HepG2 (cell line): ENCODE results near the gene TRAF4. TPM values are rescaled to one million over a fixed set of nuclear protein-coding genes. Genes with fewer than 3 reads are reported as not detected.

ENCODE experiments used
- GABPB1 ChIP-seq: IDR thresholded peaks from 2 replicates; pipeline ENCODE4 v1.6.1; 2016; ENCODE audit warnings: mild to moderate bottlenecking, missing genetic modification reagents, moderate library complexity, missing compliant biosample characterization
- GATAD1 ChIP-seq: IDR thresholded peaks from 2 replicates; pipeline ENCODE4 v1.6.1; 2016; ENCODE audit warnings: missing genetic modification reagents, missing compliant biosample characterization
- KMT2A ChIP-seq: sonication (generic); formaldehyde crosslinking; IDR thresholded peaks from 2 replicates; pipeline ENCODE4 v1.4.0; 2020; ENCODE audit warnings: missing genetic modification reagents
- PRDM15 ChIP-seq: sonication (generic); formaldehyde crosslinking; IDR thresholded peaks from 2 replicates; pipeline ENCODE4 v1.4.0; 2020; ENCODE audit warnings: missing genetic modification reagents
- RAD51 ChIP-seq: fragments of 450-650 bp; IDR thresholded peaks from 2 replicates; pipeline ENCODE4 v1.6.1; 2016; ENCODE audit warnings: borderline replicate concordance
- REL ChIP-seq: sonication (generic); formaldehyde crosslinking; conservative IDR thresholded peaks from 2 replicates; pipeline ENCODE4 v1.8.0; 2022; ENCODE audit warnings: mild to moderate bottlenecking, missing genetic modification reagents, moderate library complexity
- SIN3A ChIP-seq: IDR thresholded peaks from 2 replicates; pipeline ENCODE4 v1.6.1; 2011; ENCODE audit warnings: low read depth, mild to moderate bottlenecking, control low read depth, low read length, borderline replicate concordance
- ZNF142 ChIP-seq: sonication (generic); formaldehyde crosslinking; IDR thresholded peaks from 2 replicates; pipeline ENCODE4 v1.4.0; 2020; ENCODE audit warnings: missing genetic modification reagents
- ZNF282 ChIP-seq: fragments of 450-650 bp; IDR thresholded peaks from 2 replicates; pipeline ENCODE4 v1.6.1; 2018; ENCODE audit not compliant: partially characterized antibody
- ZNF382 ChIP-seq: sonication (generic); formaldehyde crosslinking; IDR thresholded peaks from 2 replicates; pipeline ENCODE4 v1.5.0; 2020; ENCODE audit warnings: missing genetic modification reagents, mild to moderate bottlenecking, borderline replicate concordance
- ZNF512 ChIP-seq: sonication (generic); formaldehyde crosslinking; IDR thresholded peaks from 2 replicates; pipeline ENCODE4 v1.4.0; 2020; ENCODE audit warnings: mild to moderate bottlenecking, missing genetic modification reagents
- ZNF546 ChIP-seq: sonication (generic); formaldehyde crosslinking; conservative IDR thresholded peaks from 2 replicates; pipeline ENCODE4 v1.8.1; 2023; ENCODE audit warnings: mild to moderate bottlenecking, missing genetic modification reagents
- ZNF710 ChIP-seq: sonication (generic); formaldehyde crosslinking; IDR thresholded peaks from 2 replicates; pipeline ENCODE4 v1.5.0; 2020; ENCODE audit warnings: mild to moderate bottlenecking, missing genetic modification reagents, borderline replicate concordance
- ZNF766 ChIP-seq: sonication (generic); formaldehyde crosslinking; IDR thresholded peaks from 2 replicates; pipeline ENCODE4 v1.5.0; 2020; ENCODE audit warnings: missing genetic modification reagents, borderline replicate concordance
- polyA plus RNA-seq, 8 experiments: library from polyadenylated mRNA; depleted of rRNA in 3 of 8; stranded (reverse) in 7 of 8; unstranded in 1 of 8; fragments of >200 nt; fragmentation: Illumina TruSeq in 4 of 8; extraction: Trizol in 4 of 8; gene quantifications; 2 replicates each; pipeline versions ENCODE4 v1.2.1 to v1.2.3, GENCODE V29; 2011 to 2016; ENCODE audit warnings: low read depth in 4 of 8, missing spikeins in 1 of 8, mixed read lengths in 1 of 8; ENCODE audit not compliant: insufficient read depth in 1 of 8
- total RNA-seq, 5 experiments: library from RNA; depleted of rRNA; stranded (reverse); fragments of >200 nt; fragmentation: Illumina TruSeq; extraction: Trizol; gene quantifications; 2 replicates each; pipeline ENCODE4 v1.2.3, GENCODE V29; 2016; ENCODE audit warnings: low read depth in 1 of 5

TRAF4 gene
- total and polyA plus RNA-seq, 2 of the 13 experiments (the other 11 are each of a cell fraction or from before 2014, with no cell fraction given): 86.0 to 89.9 TPM

- TF ChIP-seq REL (CRISPR knock-in tag) (peak; percentile 92), ZNF142 (peak; percentile 60; the same call in 1 of the 2 replicates), ZNF766 (0 out of 2 replicates have a peak, but pooled peaks have one; percentile 45), SIN3A (peak; percentile 78; the same call in 1 of the 2 replicates), ZNF282 (no peak), ZNF710 (CRISPR knock-in tag) (peak; percentile 68), ZNF546 (CRISPR knock-in tag) (no peak), ZNF382 (CRISPR knock-in tag) (no peak), GATAD1 (CRISPR knock-in tag) (peak; percentile 66), PRDM15 (no peak), GABPB1 (CRISPR knock-in tag) (no peak; the same call in 1 of the 2 replicates), ZNF512 (no peak), KMT2A (CRISPR knock-in tag) (peak; percentile 34; the same call in 1 of the 2 replicates), RAD51 (no peak)
These were observed 45.4 kb upstream of the TRAF4 start (continued) for GRCh38 chr17:28698253-28698941.
